ENCODE measurements around the gene C5orf15. TPM values are rescaled to one million over a fixed set of nuclear protein-coding genes. Genes with fewer than 3 reads are reported as not detected.
A peak's percentile ranks its signal among the peaks of the same experiment; 100 is the strongest.

The C5orf15 gene
- total RNA-seq, 1 donor from 2014 or later, result 58.5 TPM

- Mint-ChIP-seq H3K27me3 (no peaks in the 10 kb centered on the region), H3K27ac (no peak overlapping the region), H3K36me3 (ENCODE audit: insufficient read depth) (peaks cover under 1% of the 10 kb centered on the region), H3K4me1 (ENCODE audit: low read depth) (peaks cover 34% of the 10 kb centered on the region), H3K9me3 (ENCODE audit: low read depth) (no peaks in the 10 kb centered on the region), H3K4me3 (ENCODE audit: low read depth) (no peak overlapping the region)
- TF ChIP-seq CTCF (IDR thresholded peaks at IDR 0.05; ENCODE audit: unreplicated experiment), result no peak
- no peak for DNase-seq (ENCODE audit: low spot score, unreplicated experiment)
These were observed 27.6 kb upstream of the C5orf15 start for GRCh38 chr5:133995883-133996563.

GRCh38 chr5:133995341-133995740 lies 26.9 kb upstream of the C5orf15 start:
- Mint-ChIP-seq H3K4me1 (ENCODE audit: low read depth) (peaks cover 28% of the 10 kb centered on the region), H3K4me3 (ENCODE audit: low read depth) (no peak overlapping the region), H3K27ac (peak overlapping the region; percentile 42), H3K27me3 (no peaks in the 10 kb centered on the region), H3K36me3 (ENCODE audit: insufficient read depth) (peaks cover 3% of the 10 kb centered on the region), H3K9me3 (ENCODE audit: low read depth) (no peaks in the 10 kb centered on the region)
- no peak for TF ChIP-seq CTCF (IDR thresholded peaks at IDR 0.05; ENCODE audit: unreplicated experiment)
- DNase-seq (ENCODE audit: low spot score, unreplicated experiment), result no peak

GRCh38 chr5:133994990-133995333 lies 26.5 kb upstream of the C5orf15 start:
- no peak for TF ChIP-seq CTCF (IDR thresholded peaks at IDR 0.05; ENCODE audit: unreplicated experiment)
- peaks cover 26% of the 10 kb centered on the region for H3K4me1 Mint-ChIP-seq (ENCODE audit: low read depth)
- DNase-seq (ENCODE audit: low spot score, unreplicated experiment), result no peak
- peak overlapping the region; percentile 42 for H3K27ac Mint-ChIP-seq
- H3K27me3 Mint-ChIP-seq, result no peaks in the 10 kb centered on the region
- no peaks in the 10 kb centered on the region for H3K9me3 Mint-ChIP-seq (ENCODE audit: low read depth)
- H3K36me3 Mint-ChIP-seq (ENCODE audit: insufficient read depth), result peaks cover 3% of the 10 kb centered on the region
- H3K4me3 Mint-ChIP-seq (ENCODE audit: low read depth), result no peak overlapping the region

GRCh38 chr5:133994297-133994989 lies 26.0 kb upstream of the C5orf15 start:
- no peak for TF ChIP-seq CTCF (IDR thresholded peaks at IDR 0.05; ENCODE audit: unreplicated experiment)
- Mint-ChIP-seq H3K36me3 (ENCODE audit: insufficient read depth) (peaks cover 3% of the 10 kb centered on the region), H3K27me3 (no peaks in the 10 kb centered on the region), H3K4me3 (ENCODE audit: low read depth) (no peak overlapping the region), H3K27ac (peak overlapping the region; percentile 42), H3K9me3 (ENCODE audit: low read depth) (no peaks in the 10 kb centered on the region), H3K4me1 (ENCODE audit: low read depth) (peaks cover 26% of the 10 kb centered on the region)
- DNase-seq (ENCODE audit: low spot score, unreplicated experiment), result no peak

GRCh38 chr5:133993185-133993936 lies 24.9 kb upstream of the C5orf15 start:
- Mint-ChIP-seq H3K27ac (no peak overlapping the region), H3K4me3 (ENCODE audit: low read depth) (no peak overlapping the region), H3K4me1 (ENCODE audit: low read depth) (peaks cover 26% of the 10 kb centered on the region), H3K36me3 (ENCODE audit: insufficient read depth) (peaks cover 8% of the 10 kb centered on the region), H3K27me3 (no peaks in the 10 kb centered on the region), H3K9me3 (ENCODE audit: low read depth) (no peaks in the 10 kb centered on the region)
- no peak for DNase-seq (ENCODE audit: low spot score, unreplicated experiment)
- TF ChIP-seq CTCF (IDR thresholded peaks at IDR 0.05; ENCODE audit: unreplicated experiment), result no peak
